B cell (primary cell): ENCODE measurements around the gene STEAP1. TPM values are rescaled to one million over a fixed set of nuclear protein-coding genes. Genes with fewer than 3 reads are reported as not detected.

ENCODE experiments used
- ATAC-seq: fragments of 200-7000 bp; cut with Tn5 transposase; one replicate; pipeline ENCODE4 v1.10.0; 2021; ENCODE audit warnings: low read depth, mild to moderate bottlenecking, moderate number of reproducible peaks, moderate library complexity
- CTCF ChIA-PET: fragments of 350-600 bp; sonication (Branson Sonifier 250); formaldehyde crosslinking; loops from one replicate; lab custom pipeline; 2021; ENCODE audit warnings: antibody characterized with exemption, inconsistent platforms; lab: Charles Lee
- POLR2A ChIA-PET: fragments of 350-600 bp; sonication (Branson Sonifier 250); formaldehyde crosslinking; loops from one replicate; lab custom pipeline; 2021; ENCODE audit warnings: antibody characterized with exemption; lab: Charles Lee
- DNase-seq: peaks from one replicate; pipeline ENCODE4 v3.0.0; 2013
- H2AFZ ChIP-seq: 2 replicates; pipeline ENCODE4 v1.6.1; 2012; ENCODE audit warnings: mild to moderate bottlenecking, low read depth, low read length; ENCODE audit not compliant: insufficient read depth, poor library complexity, severe bottlenecking
- H3K27ac ChIP-seq, 2 donors: 1 replicate in 1 of 2; 2 replicates in 1 of 2; pipeline ENCODE4 v1.5.1; 2012 to 2013; ENCODE audit warnings: low read length in 2 of 2, mild to moderate bottlenecking in 2 of 2, moderate library complexity in 1 of 2
- H3K27me3 ChIP-seq, 4 experiments: fragments of 200-600 bp in 1 of 4; sonication (generic) in 1 of 4; replicated peaks in 1 of 4; 1 replicate in 2 of 4; 2 replicates in 2 of 4; pipeline versions ENCODE4 v1.6.1 to v1.7.0; 2013 to 2016; ENCODE audit warnings: low read length in 3 of 4, mild to moderate bottlenecking in 2 of 4, mixed read lengths in 1 of 4, moderate library complexity in 1 of 4; ENCODE audit not compliant: insufficient read depth in 4 of 4, control insufficient read depth in 3 of 4; ENCODE audit errors: control extremely low read depth in 1 of 4
- H3K36me3 ChIP-seq, 2 experiments: replicated peaks in 1 of 2; 1 replicate in 1 of 2; 2 replicates in 1 of 2; pipeline versions ENCODE4 v1.6.1 to v1.7.1; 2013; ENCODE audit warnings: low read length in 1 of 2; ENCODE audit not compliant: insufficient read depth in 2 of 2, control insufficient read depth in 1 of 2; ENCODE audit errors: control extremely low read depth in 1 of 2, extremely low read depth in 1 of 2
- H3K4me1 ChIP-seq, 2 donors: fragments of 200-600 bp in 1 of 2; sonication (generic) in 1 of 2; 1 replicate in 1 of 2; 2 replicates in 1 of 2; pipeline versions ENCODE4 v1.5.1 to v1.6.1; 2013 to 2017; ENCODE audit warnings: low read length in 2 of 2; ENCODE audit not compliant: control insufficient read depth in 2 of 2, insufficient read depth in 2 of 2
- H3K4me2 ChIP-seq: replicated peaks from 2 replicates; pipeline ENCODE3; 2012; ENCODE audit warnings: mild to moderate bottlenecking, low read depth, low read length; ENCODE audit not compliant: poor library complexity, severe bottlenecking
- H3K4me3 ChIP-seq, 5 experiments: fragments of 200-600 bp in 1 of 5; sonication (generic) in 1 of 5; 1 replicate in 3 of 5; 2 replicates in 2 of 5; pipeline versions ENCODE4 v1.5.1 to v1.7.0; 2011 to 2016; ENCODE audit warnings: low read length in 4 of 5, mild to moderate bottlenecking in 4 of 5, low read depth in 2 of 5, control low read depth in 1 of 5, moderate library complexity in 1 of 5; ENCODE audit not compliant: insufficient read depth in 1 of 5; ENCODE audit errors: control extremely low read depth in 1 of 5, extremely low read depth in 1 of 5
- H3K79me2 ChIP-seq: fragments of 200-600 bp; sonication (generic); one replicate; pipeline ENCODE4 v1.6.0; 2016; ENCODE audit warnings: low read length; ENCODE audit not compliant: control insufficient read depth, insufficient read depth
- H3K9ac ChIP-seq: fragments of 200-600 bp; sonication (generic); 2 replicates; pipeline ENCODE4 v1.6.1; 2017; ENCODE audit warnings: mild to moderate bottlenecking, low read length, moderate library complexity
- H3K9me3 ChIP-seq, 3 donors: one replicate each; pipeline versions ENCODE4 v1.6.1 to v1.7.1; 2013; ENCODE audit warnings: low read length in 2 of 3; ENCODE audit not compliant: control insufficient read depth in 2 of 3, insufficient read depth in 1 of 3; ENCODE audit errors: control extremely low read depth in 1 of 3
- H4K20me1 ChIP-seq: 2 replicates; pipeline ENCODE4 v1.6.0; 2012; ENCODE audit warnings: mild to moderate bottlenecking, low read length; ENCODE audit not compliant: insufficient read depth, control insufficient read depth, poor library complexity, severe bottlenecking
- H3K27ac Mint-ChIP-seq: one replicate; pipeline ENCODE4 v1.8.0; 2021; ENCODE audit warnings: mixed read lengths
- H3K27me3 Mint-ChIP-seq: one replicate; pipeline ENCODE4 v1.8.0; 2021; ENCODE audit warnings: mixed read lengths
- H3K4me1 Mint-ChIP-seq: one replicate; pipeline ENCODE4 v1.8.0; 2021; ENCODE audit warnings: mixed read lengths
- H3K4me3 Mint-ChIP-seq: one replicate; pipeline ENCODE4 v1.8.0; 2021; ENCODE audit warnings: mixed read lengths
- H3K9me3 Mint-ChIP-seq: one replicate; pipeline ENCODE4 v1.8.0; 2022; ENCODE audit warnings: mixed read lengths; ENCODE audit not compliant: insufficient read depth
- EZH2 ChIP-seq: IDR thresholded peaks from 2 replicates; pipeline ENCODE4 v1.6.1; 2012; ENCODE audit warnings: borderline replicate concordance, low read depth, mild to moderate bottlenecking, moderate library complexity, low read length; ENCODE audit not compliant: insufficient read depth, poor library complexity, severe bottlenecking
- WGBS: methylation state at CpG from one replicate; pipeline ENCODE4 v1.1.5; 2013; ENCODE audit warnings: missing lambda C conversion rate; ENCODE audit not compliant: insufficient coverage; 5-methylcytosine and 5-hydroxymethylcytosine counted together
- intact Hi-C: fragments of 100-400 bp; cut with micrococcal nuclease; formaldehyde crosslinking; loops from one replicate; pipeline ENCODE4 v1.10.0; 2022
- polyA plus RNA-seq: library from polyadenylated mRNA; depleted of rRNA; stranded (reverse); fragments of >200 nt; gene quantifications from 2 replicates; pipeline ENCODE4 v1.2.3, GENCODE V29; 2012
- total RNA-seq, 2 donors: library from RNA; stranded (reverse); fragments of 120-200 nt in 1 of 2; gene quantifications; 1 replicate in 1 of 2; 2 replicates in 1 of 2; pipeline versions ENCODE4 v1.2.3 to v1.2.4, GENCODE V29; 2013 to 2022
- TF ChIP-seq, protein P1 (sequence below): fragments of 200-600 bp; IDR thresholded peaks from one replicate; pipeline ENCODE4 v1.8.0; 2022; ENCODE audit warnings: antibody characterized with exemption, mild to moderate bottlenecking

The STEAP1 gene
- total and polyA plus RNA-seq, 2 donors (not counting 1 experiment from before 2014, with no cell fraction given), result not detected

DNA sequence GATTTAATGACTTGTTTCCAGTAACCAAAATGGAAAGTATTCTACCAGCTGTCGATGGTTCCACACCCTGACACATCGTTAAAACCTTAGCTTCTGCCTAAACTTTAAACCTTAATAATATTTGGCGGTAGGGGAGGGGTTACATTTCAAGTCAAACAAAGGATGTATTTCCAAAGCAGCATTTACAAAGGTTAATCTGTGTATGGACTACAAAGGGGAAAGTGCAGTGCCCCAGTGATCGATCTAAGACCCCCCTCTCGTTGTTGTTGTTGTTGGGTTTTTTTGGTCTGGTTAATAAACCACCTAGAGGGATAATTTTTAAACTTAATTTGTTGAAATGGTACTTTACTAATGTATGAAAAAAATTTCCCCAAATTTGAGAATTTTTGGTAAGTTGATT is 56.2 kb downstream of the STEAP1 start:
- no CpG with 5 or more reads among the region's 5 CpGs for WGBS
- H3K27me3 ChIP-seq, result peaks cover 0 to 25% (median 20%) of the 10 kb centered on the region in 4 experiments
- no peaks in the 10 kb centered on the region for H3K36me3 ChIP-seq
- no peak overlapping the region for H3K4me2 ChIP-seq
- no peaks in the 10 kb centered on the region for H3K9me3 ChIP-seq
- peaks cover 7 to 14% of the 10 kb centered on the region in 2 donors for H3K4me1 ChIP-seq
- H3K27me3 Mint-ChIP-seq, result peaks cover 19% of the 10 kb centered on the region
- no peaks in the 10 kb centered on the region for H4K20me1 ChIP-seq
- POLR2A ChIA-PET, result no interaction called here
- H3K27ac ChIP-seq, result no peak overlapping the region
- peaks cover 9% of the 10 kb centered on the region for H3K4me1 Mint-ChIP-seq
- CTCF ChIA-PET, result no interaction called here
- H3K4me3 ChIP-seq, result no peak overlapping the region
- no peak overlapping the region for H2AFZ ChIP-seq
- H3K9ac ChIP-seq, result no peak overlapping the region
- no peak for DNase-seq
- H3K79me2 ChIP-seq, result no peaks in the 10 kb centered on the region
- no peak overlapping the region for H3K27ac Mint-ChIP-seq
- H3K9me3 Mint-ChIP-seq, result no peaks in the 10 kb centered on the region
- ATAC-seq, result no peak
- no peak overlapping the region for H3K4me3 Mint-ChIP-seq
- TF ChIP-seq EZH2, result no peak
- TF ChIP-seq, protein P1, sequence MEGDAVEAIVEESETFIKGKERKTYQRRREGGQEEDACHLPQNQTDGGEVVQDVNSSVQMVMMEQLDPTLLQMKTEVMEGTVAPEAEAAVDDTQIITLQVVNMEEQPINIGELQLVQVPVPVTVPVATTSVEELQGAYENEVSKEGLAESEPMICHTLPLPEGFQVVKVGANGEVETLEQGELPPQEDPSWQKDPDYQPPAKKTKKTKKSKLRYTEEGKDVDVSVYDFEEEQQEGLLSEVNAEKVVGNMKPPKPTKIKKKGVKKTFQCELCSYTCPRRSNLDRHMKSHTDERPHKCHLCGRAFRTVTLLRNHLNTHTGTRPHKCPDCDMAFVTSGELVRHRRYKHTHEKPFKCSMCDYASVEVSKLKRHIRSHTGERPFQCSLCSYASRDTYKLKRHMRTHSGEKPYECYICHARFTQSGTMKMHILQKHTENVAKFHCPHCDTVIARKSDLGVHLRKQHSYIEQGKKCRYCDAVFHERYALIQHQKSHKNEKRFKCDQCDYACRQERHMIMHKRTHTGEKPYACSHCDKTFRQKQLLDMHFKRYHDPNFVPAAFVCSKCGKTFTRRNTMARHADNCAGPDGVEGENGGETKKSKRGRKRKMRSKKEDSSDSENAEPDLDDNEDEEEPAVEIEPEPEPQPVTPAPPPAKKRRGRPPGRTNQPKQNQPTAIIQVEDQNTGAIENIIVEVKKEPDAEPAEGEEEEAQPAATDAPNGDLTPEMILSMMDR, result no peak
- intact Hi-C loops, result no loop called here

DNA sequence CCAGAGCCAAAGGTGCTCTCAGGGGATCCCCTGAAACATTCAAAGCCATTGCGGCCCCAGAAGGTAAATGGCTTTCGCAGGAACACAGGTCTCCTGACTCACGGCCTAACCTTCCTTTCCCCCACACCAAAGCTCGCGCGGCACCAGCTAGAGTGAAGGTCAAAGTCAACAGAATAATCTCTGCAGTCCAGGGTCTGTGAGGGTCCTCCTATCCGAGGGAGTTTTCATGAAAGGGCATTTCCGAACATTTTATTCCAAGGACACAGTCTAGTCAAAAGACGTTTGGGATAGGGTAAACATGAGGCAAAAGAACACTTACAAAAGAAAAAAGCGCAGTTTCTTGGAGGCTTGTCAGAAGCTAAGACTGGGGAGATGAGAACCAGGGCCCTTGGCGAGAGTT is 56.7 kb downstream of the STEAP1 start:
- Mint-ChIP-seq H3K9me3 (no peaks in the 10 kb centered on the region), H3K4me3 (peak overlapping the region; percentile 47), H3K27me3 (peaks cover 19% of the 10 kb centered on the region), H3K4me1 (peaks cover 9% of the 10 kb centered on the region), H3K27ac (no peak overlapping the region)
- H3K4me1 ChIP-seq, result peaks cover 7 to 14% of the 10 kb centered on the region in 2 donors
- ChIA-PET CTCF (interaction anchor here (1.0 kb wide), 1 partner anchor 197 kb away, joined by 4 read pairs; no protein-coding TSS in a partner anchor), POLR2A (no interaction called here)
- no peaks in the 10 kb centered on the region for H3K36me3 ChIP-seq
- no peaks in the 10 kb centered on the region for H3K9me3 ChIP-seq
- H2AFZ ChIP-seq, result peak overlapping the region; percentile 42
- peak overlapping the region; percentile 37 for H3K9ac ChIP-seq
- H3K27me3 ChIP-seq, result peaks cover 0 to 25% (median 20%) of the 10 kb centered on the region in 4 experiments
- no peak overlapping the region for H3K4me3 ChIP-seq
- TF ChIP-seq, protein P1, result no peak
- TF ChIP-seq EZH2, result no peak
- H3K27ac ChIP-seq, result no peak overlapping the region
- DNase-seq (no peak), ATAC-seq (no peak)
- intact Hi-C loops, result no loop called here
- H3K4me2 ChIP-seq, result peak overlapping the region; percentile 64
- no peaks in the 10 kb centered on the region for H3K79me2 ChIP-seq
- 4% methylated on average over 4 of the region's 11 CpGs for WGBS
- H4K20me1 ChIP-seq, result no peaks in the 10 kb centered on the region
